Suprapubic skin (tissue), 3 donors: ENCODE measurements around the gene MSRB3.

Experiments
- CTCF ChIP-seq, 2 donors: fragments of 200-600 bp in 1 of 2; fragments of 450-650 bp in 1 of 2; sonication (generic) in 1 of 2; IDR thresholded peaks; one replicate each; pipeline ENCODE4 v1.5.1; 2016 to 2019; ENCODE audit warnings: antibody characterized with exemption in 2 of 2, mild to moderate bottlenecking in 1 of 2, moderate library complexity in 1 of 2
- POLR2AphosphoS5 ChIP-seq, 3 donors: sonication (generic); formaldehyde crosslinking; IDR thresholded peaks; one replicate each; pipeline ENCODE4 v1.6.1; 2017; ENCODE audit warnings: antibody characterized with exemption in 3 of 3

- TF ChIP-seq CTCF (IDR thresholded peaks at IDR 0.05) = no peak
- no peak for TF ChIP-seq POLR2AphosphoS5 (IDR thresholded peaks at IDR 0.05)
Measured at GRCh38 chr12:65311260-65311659, 32.8 kb downstream of the MSRB3 start.
